Hepatocyte (in vitro differentiated cells): ENCODE results near the gene TLN1.

Experiments used
- CTCF ChIP-seq: fragments of 200-600 bp; sonication (generic); IDR thresholded peaks from 2 replicates; pipeline ENCODE4 v1.5.1; 2016; ENCODE audit warnings: antibody characterized with exemption, mild to moderate bottlenecking; ENCODE audit not compliant: poor library complexity
- EZH2 ChIP-seq: fragments of 200-600 bp; sonication (generic); IDR thresholded peaks from 2 replicates; pipeline ENCODE4 v1.6.1; 2016; ENCODE audit warnings: antibody characterized with exemption, mild to moderate bottlenecking, borderline replicate concordance

GRCh38 chr9:35737143-35737542 is 5.1 kb upstream of the TLN1 start:
- TF ChIP-seq CTCF (no peak), EZH2 (no peak)
